Tongue (tissue), 2 donors: ENCODE measurements around the gene ITGB2. TPM values are rescaled to one million over a fixed set of nuclear protein-coding genes. Genes with fewer than 3 reads are reported as not detected.
A peak's percentile ranks its signal among the peaks of the same experiment; 100 is the strongest.
"Not testable (repeated sequence)": the region's sequence is repeated elsewhere in the genome, so short reads cannot be mapped to it uniquely, and the experiment has no call there.

Experiments used
- DNase-seq: peaks from one replicate; pipeline ENCODE4 v3.0.0-alpha.2; 2015
- total RNA-seq: library from RNA; depleted of rRNA; stranded (reverse); fragments of >200 nt; gene quantifications from one replicate; pipeline ENCODE4 v1.2.3, GENCODE V29; 2014

ITGB2 gene
- total RNA-seq, 1 donor from 2014 or later, result 17.3 TPM

GRCh38 chr21:44940116-44940631 is 19.5 kb upstream of the ITGB2 start:
- no peak for DNase-seq

DNA sequence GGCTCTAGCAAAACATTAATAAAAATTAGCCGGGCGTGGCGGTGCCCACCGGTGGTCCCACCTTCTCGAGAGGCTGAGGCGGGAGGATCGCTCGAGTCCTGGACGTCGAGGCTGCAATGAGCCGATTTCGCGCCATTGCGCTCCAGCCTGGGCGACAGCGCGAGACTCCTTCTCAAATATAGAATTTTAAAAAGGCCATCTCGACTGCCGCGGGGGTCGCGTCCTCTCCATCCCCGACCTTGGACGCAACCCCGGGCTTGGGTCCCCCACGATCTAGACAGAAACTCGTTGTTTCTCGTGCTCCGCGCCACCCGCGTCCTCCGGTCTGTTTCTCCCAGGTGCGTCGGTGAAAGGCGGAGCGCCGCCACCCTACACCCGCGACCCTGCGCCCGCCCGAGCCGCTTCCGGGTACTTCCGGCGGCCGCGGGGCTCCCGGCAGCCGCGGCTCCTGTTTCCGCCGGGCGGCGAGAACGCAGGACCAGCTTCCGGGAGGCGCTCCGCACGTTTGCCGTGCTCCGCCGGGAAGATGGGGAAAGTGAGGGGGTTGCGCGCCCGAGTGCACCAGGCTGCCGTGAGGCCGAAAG is 18.9 kb upstream of the ITGB2 start, which contains the start of gene SLX9:
SLX9 (plus strand) TSS at position 498 of the 584 bp plus-strand sequence; CDS start at position 527, 29 bp downstream.
- DNase-seq, result peak; percentile 89

- DNase-seq, result no peak
These were observed 18.3 kb upstream of the ITGB2 start for GRCh38 chr21:44938772-44939531.

GRCh38 chr21:44935533-44935927 is 14.8 kb upstream of the ITGB2 start:
- no peak for DNase-seq

GRCh38 chr21:44934797-44935532 is 14.3 kb upstream of the ITGB2 start:
- no peak for DNase-seq

- no peak for DNase-seq
These were observed 13.6 kb upstream of the ITGB2 start for GRCh38 chr21:44934276-44934675.

- DNase-seq, result no peak
These were observed 13.2 kb upstream of the ITGB2 start for GRCh38 chr21:44933918-44934260.

DNA sequence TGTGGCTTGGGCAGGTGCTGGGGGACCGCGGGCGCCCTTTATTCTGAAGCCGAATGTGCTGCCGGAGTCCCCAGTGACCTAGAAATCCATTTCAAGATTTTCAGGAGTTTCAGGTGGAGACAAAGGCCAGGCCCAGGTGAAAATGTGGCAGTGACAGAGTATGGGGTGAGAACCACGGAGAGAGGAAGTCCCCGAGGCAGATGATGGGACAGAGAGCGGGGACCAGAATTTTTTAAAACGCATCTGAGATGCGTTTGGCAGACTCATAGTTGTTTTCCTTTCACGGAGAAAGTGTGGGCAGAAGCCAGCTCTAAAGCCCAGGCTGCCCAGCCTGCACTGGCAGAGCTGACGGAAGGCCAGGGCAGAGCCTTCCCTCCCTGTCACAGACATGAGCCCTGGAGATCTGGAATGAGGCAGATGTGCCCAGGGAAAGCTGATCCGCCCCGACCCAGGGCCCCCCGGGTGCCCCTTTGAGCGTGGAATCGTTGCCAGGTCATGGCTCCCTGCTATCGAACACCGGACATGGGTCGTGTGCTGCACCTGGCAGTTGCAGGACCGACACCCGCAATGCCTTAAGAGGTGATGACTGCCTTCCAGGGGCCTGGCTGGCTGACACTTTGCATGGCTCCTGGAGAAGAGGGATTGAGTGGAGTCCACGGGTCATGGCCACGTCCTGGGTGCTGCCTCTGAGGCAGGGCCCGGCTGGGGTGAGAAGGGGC is 12.7 kb upstream of the ITGB2 start:
- no peak for DNase-seq

DNA sequence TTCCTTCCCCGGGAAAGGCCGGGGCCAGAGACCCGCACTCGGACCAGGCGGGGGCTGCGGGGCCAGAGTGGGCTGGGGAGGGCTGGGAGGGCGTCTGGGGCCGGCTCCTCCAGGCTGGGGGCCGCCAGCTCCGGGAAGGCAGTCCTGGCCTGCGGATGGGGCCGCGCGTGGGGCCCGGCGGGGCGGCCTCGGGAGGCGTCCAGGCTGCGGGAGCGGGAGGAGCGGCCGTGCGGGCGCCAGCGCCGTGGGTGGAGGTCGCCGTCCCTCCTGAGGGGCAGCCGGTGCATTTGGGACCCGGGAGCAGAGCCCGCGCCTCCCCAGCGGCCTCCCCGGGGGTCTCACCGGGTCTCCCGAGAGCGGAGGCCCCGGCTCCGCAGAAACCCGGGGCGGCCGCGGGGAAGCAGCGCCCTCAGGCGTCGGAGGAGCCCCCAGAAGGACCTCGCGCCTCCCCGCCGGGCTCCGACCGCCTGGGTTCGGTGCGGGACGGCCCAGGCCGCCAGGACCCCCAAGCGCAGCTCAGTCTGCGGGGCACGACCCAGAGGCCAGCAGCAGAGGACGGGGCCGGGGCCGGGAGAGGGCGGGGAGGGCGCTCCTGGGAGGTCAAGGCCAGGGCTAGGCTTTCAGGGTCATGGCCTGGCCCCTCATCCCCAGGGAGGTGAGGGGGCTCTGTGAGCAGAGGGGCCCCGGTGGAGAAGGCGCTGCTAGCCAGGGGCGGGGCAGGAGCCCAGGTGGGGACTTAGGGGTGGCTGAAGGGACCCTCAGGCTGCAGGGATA is 11.9 kb upstream of the ITGB2 start:
- no peak for DNase-seq

GRCh38 chr21:44931501-44932407 is 11.1 kb upstream of the ITGB2 start:
- no peak for DNase-seq

- DNase-seq, result peak; percentile 19
These were observed 10.4 kb upstream of the ITGB2 start for GRCh38 chr21:44931137-44931500.

- no peak for DNase-seq
These were observed 9.9 kb upstream of the ITGB2 start for GRCh38 chr21:44930543-44930981.

GRCh38 chr21:44929799-44930542 is 9.3 kb upstream of the ITGB2 start:
- DNase-seq, result no peak

- no peak for DNase-seq
These were observed 8.6 kb upstream of the ITGB2 start for GRCh38 chr21:44929242-44929798.

DNA sequence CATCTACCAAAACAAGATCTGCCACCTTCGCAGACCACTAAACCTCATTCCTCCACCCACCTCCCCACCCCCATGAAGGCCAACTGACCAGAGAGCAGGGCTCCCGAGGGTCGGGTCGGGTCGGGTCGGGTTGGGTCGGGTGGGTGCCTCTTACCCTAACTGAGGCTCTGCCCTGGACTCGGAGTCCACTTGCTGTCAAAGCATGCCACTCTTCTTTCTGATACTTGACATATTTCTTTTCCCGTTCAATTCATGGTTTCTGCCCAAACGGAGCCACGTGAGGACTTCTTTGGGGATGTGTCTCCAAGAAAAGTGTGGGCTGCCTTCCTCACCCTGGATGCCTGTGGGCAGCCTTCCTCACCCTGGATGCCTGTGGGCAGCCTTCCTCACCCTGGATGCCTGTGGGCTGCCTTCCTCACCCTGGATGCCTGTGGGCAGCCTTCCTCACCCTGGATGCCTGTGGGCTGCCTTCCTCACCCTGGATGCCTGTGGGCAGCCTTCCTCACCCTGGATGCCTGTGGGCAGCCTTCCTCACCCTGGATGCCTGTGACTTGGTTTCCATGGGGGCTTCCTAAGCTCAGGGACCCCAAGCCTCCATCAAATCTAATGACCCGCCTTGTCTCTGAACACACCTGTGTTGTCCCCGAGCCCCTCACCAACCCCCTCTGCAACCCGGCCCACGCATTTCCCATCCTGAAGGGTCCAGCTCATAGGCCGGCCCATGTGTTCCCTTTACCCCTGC is 8.0 kb upstream of the ITGB2 start:
- DNase-seq, result not testable (repeated sequence)

GRCh38 chr21:44927587-44928461 is 7.1 kb upstream of the ITGB2 start:
- DNase-seq, result no peak

DNA sequence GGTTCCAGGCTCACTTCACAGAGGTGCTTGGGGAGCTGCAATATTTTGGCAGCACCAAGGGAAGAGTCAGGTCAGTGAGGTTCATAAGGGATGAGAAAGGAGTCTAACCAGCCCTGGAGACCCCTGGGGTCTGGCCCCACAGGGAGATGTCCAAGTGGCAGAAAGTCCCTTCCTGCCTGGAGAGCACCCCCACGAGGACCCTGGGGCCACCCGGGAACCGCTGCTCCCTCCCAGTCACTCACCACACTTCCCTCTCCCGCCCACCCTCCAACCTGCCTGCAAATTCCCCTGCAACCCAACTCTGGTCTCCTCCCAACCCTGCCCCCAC is 6.5 kb upstream of the ITGB2 start:
- DNase-seq, result no peak
